K562 (cell line): ENCODE measurements around the gene CRYZL1. TPM values are rescaled to one million over a fixed set of nuclear protein-coding genes. Genes with fewer than 3 reads are reported as not detected.

Experiments used
- ATF1 ChIP-seq, 2 experiments: fragments of 450-650 bp in 1 of 2; IDR thresholded peaks; 2 replicates each; pipeline ENCODE4 v1.6.1; 2016; ENCODE audit warnings: missing compliant biosample characterization in 1 of 2, missing genetic modification characterization in 1 of 2
- CGGBP1 ChIP-seq: fragments of 250-450 bp; sonication (Bioruptor Pico); IDR thresholded peaks from 2 replicates; pipeline ENCODE4 v1.9.0; 2021; ENCODE audit warnings: mild to moderate bottlenecking
- CHD2 ChIP-seq: IDR thresholded peaks from 2 replicates; pipeline ENCODE4 v1.6.1; 2011; ENCODE audit warnings: low read depth, low read length
- CTCFL ChIP-seq: IDR thresholded peaks from 2 replicates; pipeline ENCODE4 v1.6.1; 2011; ENCODE audit warnings: borderline replicate concordance, low read depth, mild to moderate bottlenecking, moderate library complexity, low read length; ENCODE audit not compliant: insufficient read depth, poor library complexity, severe bottlenecking
- FOXK2 ChIP-seq, 2 experiments: fragments of 450-650 bp; IDR thresholded peaks in 1 of 2; conservative IDR thresholded peaks in 1 of 2; 2 replicates each; pipeline ENCODE4 v1.6.1; 2016; ENCODE audit warnings: low read depth in 2 of 2, mild to moderate bottlenecking in 1 of 2
- HDAC3 ChIP-seq: fragments of 450-650 bp; IDR thresholded peaks from 2 replicates; pipeline ENCODE4 v1.6.1; 2018; ENCODE audit warnings: borderline replicate concordance, mild to moderate bottlenecking, moderate library complexity; ENCODE audit not compliant: partially characterized antibody
- MTA1 ChIP-seq: fragments of 450-650 bp; IDR thresholded peaks from 2 replicates; pipeline ENCODE4 v1.6.1; 2017; ENCODE audit warnings: borderline replicate concordance
- NELFE ChIP-seq: IDR thresholded peaks from 2 replicates; pipeline ENCODE4 v1.6.1; 2011; ENCODE audit warnings: mild to moderate bottlenecking; ENCODE audit not compliant: insufficient read depth, insufficient read length
- PATZ1 ChIP-seq: fragments of 250-450 bp; sonication (Bioruptor Pico); IDR thresholded peaks from 2 replicates; pipeline ENCODE4 v1.5.0; 2020; ENCODE audit warnings: mild to moderate bottlenecking, borderline replicate concordance
- SIN3B ChIP-seq: fragments of 450-650 bp; IDR thresholded peaks from 2 replicates; pipeline ENCODE4 v1.6.1; 2017; ENCODE audit warnings: low read depth, mild to moderate bottlenecking, moderate library complexity
- TGIF2 ChIP-seq: sonication (generic); formaldehyde crosslinking; IDR thresholded peaks from 2 replicates; pipeline ENCODE4 v1.8.1; 2022; ENCODE audit warnings: mild to moderate bottlenecking, missing genetic modification reagents, moderate library complexity
- THAP12 ChIP-seq: fragments of 250-450 bp; sonication (Bioruptor Pico); IDR thresholded peaks from 2 replicates; pipeline ENCODE4 v1.9.0; 2021; ENCODE audit warnings: mild to moderate bottlenecking, inconsistent platforms
- TRIM28 ChIP-seq: fragments of 450-650 bp; IDR thresholded peaks from 2 replicates; pipeline ENCODE4 v1.6.1; 2017
- ZBTB26 ChIP-seq: fragments of 450-650 bp; formaldehyde crosslinking; IDR thresholded peaks from 2 replicates; pipeline ENCODE4 v1.4.0; 2022; ENCODE audit warnings: missing genetic modification characterization
- ZBTB9 ChIP-seq: fragments of 450-650 bp; formaldehyde crosslinking; IDR thresholded peaks from 2 replicates; pipeline ENCODE4 v1.4.0; 2020; ENCODE audit warnings: mild to moderate bottlenecking, moderate library complexity
- ZNF146 ChIP-seq: IDR thresholded peaks from one replicate; pipeline ENCODE4 v1.6.1; 2018; ENCODE audit warnings: missing compliant biosample characterization; ENCODE audit not compliant: unreplicated experiment
- polyA plus RNA-seq, 8 experiments: library from polyadenylated mRNA; depleted of rRNA in 4 of 8; stranded (reverse) in 5 of 8; unstranded in 3 of 8; fragments of >200 nt; fragmentation: Nextera tagmentation in 2 of 8; fragmentation: Illumina TruSeq in 1 of 8; extraction: Ambion mirVana in 2 of 8; extraction: Trizol in 1 of 8; gene quantifications; 2 replicates each; pipeline versions ENCODE4 v1.2.1 to v1.2.3, GENCODE V29; 2011 to 2014; ENCODE audit warnings: inconsistent platforms in 1 of 8, missing spikeins in 1 of 8
- total RNA-seq, 7 experiments: library from RNA; depleted of rRNA in 6 of 7; stranded (reverse); fragments of >200 nt in 6 of 7; fragmentation: Illumina TruSeq in 2 of 7; extraction: Trizol in 2 of 7; gene quantifications; 2 replicates each; pipeline versions ENCODE4 v1.2.1 to v1.2.3, GENCODE V29; 2011 to 2021; ENCODE audit warnings: low replicate concordance in 1 of 7

Gene CRYZL1
- total and polyA plus RNA-seq, 9 of the 15 experiments (the other 6 are each of a cell fraction or from before 2014, with no cell fraction given) = 19.9 to 98.2 (median 39.2) TPM

GRCh38 chr21:33542640-33543504 is 98.7 kb downstream of the CRYZL1 start, which contains the start of gene SON (continued):
- TF ChIP-seq NELFE (peak; percentile 16), ZBTB9 (CRISPR knock-in tag) (0 out of 2 replicates have a peak, but pooled peaks have one; percentile 4), TRIM28 (no peak; the same call in 1 of the 2 replicates), TGIF2 (CRISPR knock-in tag) (no peak), SIN3B (peak; percentile 79), ZNF146 (CRISPR knock-in tag) (no peak), CHD2 (peak; percentile 55; the same call in 1 of the 2 replicates), ATF1 (CRISPR knock-in tag; IDR thresholded peaks at IDR 0.05) (no peak), ATF1 (tag; IDR thresholded peaks at IDR 0.05) (peak; percentile 97), MTA1 (peak; percentile 50; the same call in 1 of the 2 replicates), THAP12 (peak; percentile 28), HDAC3 (no peak), CGGBP1 (peak; percentile 88; the same call in 1 of the 2 replicates), FOXK2 (conservative IDR thresholded peaks at IDR 0.05 in 1 of 2, IDR thresholded peaks at IDR 0.05 in 1 of 2; ENCODE audit: low read depth in 2 of 2) (peak in 1 of 2 experiments; percentile 79), ZBTB26 (CRISPR knock-in tag) (0 out of 2 replicates have a peak, but pooled peaks have one; percentile 34), PATZ1 (CRISPR knock-in tag) (peak; percentile 86), CTCFL (no peak)
